Neuron (in vitro differentiated cells): ENCODE measurements around the gene OR5D16.
"Not testable (repeated sequence)": the region's sequence is repeated elsewhere in the genome, so short reads cannot be mapped to it uniquely, and the experiment has no call there.

ENCODE experiments used
- H2AFZ ChIP-seq: one replicate; pipeline ENCODE4 v1.6.1; 2013; ENCODE audit warnings: low read depth, mild to moderate bottlenecking, inconsistent platforms, low read length, moderate library complexity
- H3K27me3 ChIP-seq: one replicate; pipeline ENCODE4 v1.6.1; 2013; ENCODE audit warnings: low read length; ENCODE audit not compliant: insufficient read depth
- H3K36me3 ChIP-seq: one replicate; pipeline ENCODE4 v1.6.1; 2013; ENCODE audit warnings: low read length; ENCODE audit not compliant: insufficient read depth
- H3K4me1 ChIP-seq: one replicate; pipeline ENCODE4 v1.6.1; 2013; ENCODE audit warnings: low read length; ENCODE audit not compliant: insufficient read depth
- H3K4me3 ChIP-seq: 2 replicates; pipeline ENCODE4 v1.5.1; 2013; ENCODE audit warnings: mild to moderate bottlenecking, low read length, moderate library complexity
- H3K9me3 ChIP-seq: one replicate; pipeline ENCODE4 v1.6.1; 2013; ENCODE audit warnings: low read length

OR5D16 gene

GRCh38 chr11:55838452-55838851, at the start of gene OR5D16:
OR5D16 (plus strand) TSS chr11:55838752; CDS start chr11:55838752, 0 bp downstream.
- Histone ChIP-seq H3K9me3 (no peaks in the 10 kb centered on the region), H3K36me3 (no peaks in the 10 kb centered on the region), H3K4me3 (no peak within 1 kb of the TSS), H3K4me1 (no peaks in the 10 kb centered on the region), H3K27me3 (no peaks in the 10 kb centered on the region), H2AFZ (no peak within 1 kb of the TSS)

GRCh38 chr11:55791606-55792005, 46.9 kb upstream of the OR5D16 start:
- no peak overlapping the region for H2AFZ ChIP-seq
- no peaks in the 10 kb centered on the region for H3K36me3 ChIP-seq
- no peaks in the 10 kb centered on the region for H3K9me3 ChIP-seq
- H3K4me3 ChIP-seq = no peak overlapping the region
- no peaks in the 10 kb centered on the region for H3K4me1 ChIP-seq
- H3K27me3 ChIP-seq = no peaks in the 10 kb centered on the region

- H3K4me3 ChIP-seq = no peak overlapping the region
- H3K36me3 ChIP-seq = no peaks in the 10 kb centered on the region
- no peaks in the 10 kb centered on the region for H3K4me1 ChIP-seq
- no peaks in the 10 kb centered on the region for H3K9me3 ChIP-seq
- no peaks in the 10 kb centered on the region for H3K27me3 ChIP-seq
- no peak overlapping the region for H2AFZ ChIP-seq
These were observed 45.2 kb upstream of the OR5D16 start for GRCh38 chr11:55793321-55793720.

GRCh38 chr11:55795256-55795655, 43.3 kb upstream of the OR5D16 start, which contains the start of gene OR5D14:
OR5D14 (plus strand) TSS chr11:55795556; CDS start chr11:55795556, 0 bp downstream.
- H2AFZ ChIP-seq = no peak within 1 kb of the TSS
- no peaks in the 10 kb centered on the region for H3K9me3 ChIP-seq
- no peak within 1 kb of the TSS for H3K4me3 ChIP-seq
- no peaks in the 10 kb centered on the region for H3K36me3 ChIP-seq
- no peaks in the 10 kb centered on the region for H3K27me3 ChIP-seq
- H3K4me1 ChIP-seq = no peaks in the 10 kb centered on the region

- Histone ChIP-seq H3K9me3 (no peaks in the 10 kb centered on the region), H3K4me3 (no peak overlapping the region), H3K27me3 (no peaks in the 10 kb centered on the region)
These were observed 32.3 kb upstream of the OR5D16 start for GRCh38 chr11:55806248-55806647.

GRCh38 chr11:55811067-55811466, 27.5 kb upstream of the OR5D16 start, which contains the start of gene OR5L1:
OR5L1 (plus strand) TSS chr11:55811367; CDS start chr11:55811467, 100 bp downstream.
- Histone ChIP-seq H3K4me3 (no peak within 1 kb of the TSS), H3K9me3 (no peaks in the 10 kb centered on the region), H3K36me3 (no peaks in the 10 kb centered on the region), H2AFZ (no peak within 1 kb of the TSS), H3K27me3 (no peaks in the 10 kb centered on the region), H3K4me1 (no peaks in the 10 kb centered on the region)

More at GRCh38 chr11:55806248-55806647, 32.3 kb upstream of the OR5D16 start:
- no peak overlapping the region for H2AFZ ChIP-seq
- no peaks in the 10 kb centered on the region for H3K4me1 ChIP-seq
- H3K36me3 ChIP-seq = no peaks in the 10 kb centered on the region

GRCh38 chr11:55819330-55819729, 19.2 kb upstream of the OR5D16 start, which contains the start of gene OR5D18:
OR5D18 (plus strand) TSS chr11:55819630; CDS start chr11:55819630, 0 bp downstream.
- no peak within 1 kb of the TSS for H3K4me3 ChIP-seq
- no peaks in the 10 kb centered on the region for H3K4me1 ChIP-seq
- H3K36me3 ChIP-seq = no peaks in the 10 kb centered on the region
- no peaks in the 10 kb centered on the region for H3K9me3 ChIP-seq
- no peaks in the 10 kb centered on the region for H3K27me3 ChIP-seq
- no peak within 1 kb of the TSS for H2AFZ ChIP-seq

GRCh38 chr11:55826919-55827318, 11.6 kb upstream of the OR5D16 start, which contains the start of gene OR5L2:
OR5L2 (plus strand) TSS chr11:55827219; CDS start chr11:55827219, 0 bp downstream.
- H3K36me3 ChIP-seq = no peaks in the 10 kb centered on the region
- no peaks in the 10 kb centered on the region for H3K9me3 ChIP-seq
- no peak within 1 kb of the TSS for H3K4me3 ChIP-seq

GRCh38 chr11:55847453-55847852, 8.9 kb downstream of the OR5D16 start:
- Histone ChIP-seq H3K27me3 (no peaks in the 10 kb centered on the region), H3K36me3 (no peaks in the 10 kb centered on the region), H2AFZ (no peak overlapping the region), H3K9me3 (no peaks in the 10 kb centered on the region), H3K4me3 (no peak overlapping the region), H3K4me1 (no peaks in the 10 kb centered on the region)

More at GRCh38 chr11:55826919-55827318, 11.6 kb upstream of the OR5D16 start, which contains the start of gene OR5L2:
- Histone ChIP-seq H2AFZ (no peak within 1 kb of the TSS), H3K27me3 (no peaks in the 10 kb centered on the region), H3K4me1 (no peaks in the 10 kb centered on the region)

- Histone ChIP-seq H3K9me3 (no peaks in the 10 kb centered on the region), H3K4me1 (no peaks in the 10 kb centered on the region), H3K36me3 (no peaks in the 10 kb centered on the region), H3K4me3 (no peak overlapping the region), H3K27me3 (no peaks in the 10 kb centered on the region), H2AFZ (no peak overlapping the region)
These were observed 10.5 kb downstream of the OR5D16 start for GRCh38 chr11:55849037-55849436.

GRCh38 chr11:55852141-55852540, 13.6 kb downstream of the OR5D16 start:
- Histone ChIP-seq H3K9me3 (no peaks in the 10 kb centered on the region), H3K4me1 (no peaks in the 10 kb centered on the region), H2AFZ (no peak overlapping the region), H3K4me3 (no peak overlapping the region), H3K36me3 (no peaks in the 10 kb centered on the region), H3K27me3 (no peaks in the 10 kb centered on the region)

GRCh38 chr11:55854704-55855103, 16.2 kb downstream of the OR5D16 start:
- no peaks in the 10 kb centered on the region for H3K27me3 ChIP-seq
- no peak overlapping the region for H3K4me3 ChIP-seq
- H3K4me1 ChIP-seq = no peaks in the 10 kb centered on the region
- no peaks in the 10 kb centered on the region for H3K9me3 ChIP-seq
- H2AFZ ChIP-seq = no peak overlapping the region
- H3K36me3 ChIP-seq = no peaks in the 10 kb centered on the region

- H3K4me3 ChIP-seq, H3K4me1 ChIP-seq, H2AFZ ChIP-seq, H3K9me3 ChIP-seq, H3K27me3 ChIP-seq, H3K36me3 ChIP-seq: not testable (repeated sequence)
These were observed 28.8 kb downstream of the OR5D16 start for GRCh38 chr11:55867354-55867753.

GRCh38 chr11:55872731-55873130, 34.2 kb downstream of the OR5D16 start:
- H3K4me3 ChIP-seq, H3K4me1 ChIP-seq, H3K36me3 ChIP-seq, H3K9me3 ChIP-seq, H3K27me3 ChIP-seq, H2AFZ ChIP-seq: not testable (repeated sequence)
